ENCODE measurements around the gene RSRP1.

DNA sequence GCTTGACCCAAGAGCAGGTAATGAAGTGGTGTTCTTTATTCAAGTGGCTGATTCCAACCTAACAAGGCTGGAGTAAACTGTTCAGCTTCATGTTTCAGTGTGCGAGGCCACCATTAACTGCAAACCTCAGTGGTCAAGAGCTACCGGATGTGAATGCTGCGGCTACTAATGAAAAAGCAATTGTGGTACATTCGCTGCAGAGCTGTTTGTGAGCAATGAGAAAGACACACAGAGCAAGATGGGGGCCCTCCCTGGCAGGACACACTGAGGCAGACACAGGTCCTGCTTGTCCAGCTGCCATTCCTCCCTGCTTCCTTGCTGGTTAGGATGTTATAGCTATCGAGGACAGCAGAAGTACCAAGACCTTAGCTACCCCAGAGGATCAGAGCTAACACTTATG, 41.1 kb downstream of the RSRP1 start:
- no peak for TF ChIP-seq EZH2 (IDR thresholded peaks at IDR 0.05; ENCODE audit: low read depth, unreplicated experiment)
- no peak for TF ChIP-seq POLR2AphosphoS5 (IDR thresholded peaks at IDR 0.05; ENCODE audit: low read depth)
- TF ChIP-seq, protein P1, sequence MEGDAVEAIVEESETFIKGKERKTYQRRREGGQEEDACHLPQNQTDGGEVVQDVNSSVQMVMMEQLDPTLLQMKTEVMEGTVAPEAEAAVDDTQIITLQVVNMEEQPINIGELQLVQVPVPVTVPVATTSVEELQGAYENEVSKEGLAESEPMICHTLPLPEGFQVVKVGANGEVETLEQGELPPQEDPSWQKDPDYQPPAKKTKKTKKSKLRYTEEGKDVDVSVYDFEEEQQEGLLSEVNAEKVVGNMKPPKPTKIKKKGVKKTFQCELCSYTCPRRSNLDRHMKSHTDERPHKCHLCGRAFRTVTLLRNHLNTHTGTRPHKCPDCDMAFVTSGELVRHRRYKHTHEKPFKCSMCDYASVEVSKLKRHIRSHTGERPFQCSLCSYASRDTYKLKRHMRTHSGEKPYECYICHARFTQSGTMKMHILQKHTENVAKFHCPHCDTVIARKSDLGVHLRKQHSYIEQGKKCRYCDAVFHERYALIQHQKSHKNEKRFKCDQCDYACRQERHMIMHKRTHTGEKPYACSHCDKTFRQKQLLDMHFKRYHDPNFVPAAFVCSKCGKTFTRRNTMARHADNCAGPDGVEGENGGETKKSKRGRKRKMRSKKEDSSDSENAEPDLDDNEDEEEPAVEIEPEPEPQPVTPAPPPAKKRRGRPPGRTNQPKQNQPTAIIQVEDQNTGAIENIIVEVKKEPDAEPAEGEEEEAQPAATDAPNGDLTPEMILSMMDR (conservative IDR thresholded peaks at IDR 0.05; ENCODE audit: low read depth in 2 of 2) = no peak
- TF ChIP-seq, protein P2, sequence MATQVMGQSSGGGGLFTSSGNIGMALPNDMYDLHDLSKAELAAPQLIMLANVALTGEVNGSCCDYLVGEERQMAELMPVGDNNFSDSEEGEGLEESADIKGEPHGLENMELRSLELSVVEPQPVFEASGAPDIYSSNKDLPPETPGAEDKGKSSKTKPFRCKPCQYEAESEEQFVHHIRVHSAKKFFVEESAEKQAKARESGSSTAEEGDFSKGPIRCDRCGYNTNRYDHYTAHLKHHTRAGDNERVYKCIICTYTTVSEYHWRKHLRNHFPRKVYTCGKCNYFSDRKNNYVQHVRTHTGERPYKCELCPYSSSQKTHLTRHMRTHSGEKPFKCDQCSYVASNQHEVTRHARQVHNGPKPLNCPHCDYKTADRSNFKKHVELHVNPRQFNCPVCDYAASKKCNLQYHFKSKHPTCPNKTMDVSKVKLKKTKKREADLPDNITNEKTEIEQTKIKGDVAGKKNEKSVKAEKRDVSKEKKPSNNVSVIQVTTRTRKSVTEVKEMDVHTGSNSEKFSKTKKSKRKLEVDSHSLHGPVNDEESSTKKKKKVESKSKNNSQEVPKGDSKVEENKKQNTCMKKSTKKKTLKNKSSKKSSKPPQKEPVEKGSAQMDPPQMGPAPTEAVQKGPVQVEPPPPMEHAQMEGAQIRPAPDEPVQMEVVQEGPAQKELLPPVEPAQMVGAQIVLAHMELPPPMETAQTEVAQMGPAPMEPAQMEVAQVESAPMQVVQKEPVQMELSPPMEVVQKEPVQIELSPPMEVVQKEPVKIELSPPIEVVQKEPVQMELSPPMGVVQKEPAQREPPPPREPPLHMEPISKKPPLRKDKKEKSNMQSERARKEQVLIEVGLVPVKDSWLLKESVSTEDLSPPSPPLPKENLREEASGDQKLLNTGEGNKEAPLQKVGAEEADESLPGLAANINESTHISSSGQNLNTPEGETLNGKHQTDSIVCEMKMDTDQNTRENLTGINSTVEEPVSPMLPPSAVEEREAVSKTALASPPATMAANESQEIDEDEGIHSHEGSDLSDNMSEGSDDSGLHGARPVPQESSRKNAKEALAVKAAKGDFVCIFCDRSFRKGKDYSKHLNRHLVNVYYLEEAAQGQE (IDR thresholded peaks at IDR 0.05; ENCODE audit: unreplicated experiment) = no peak
- TF ChIP-seq NANOG (IDR thresholded peaks at IDR 0.05; ENCODE audit: borderline replicate concordance) = no peak
- TF ChIP-seq EZH2phosphoT487 (IDR thresholded peaks at IDR 0.05; ENCODE audit: unreplicated experiment) = no peak
- TF ChIP-seq, protein P3, sequence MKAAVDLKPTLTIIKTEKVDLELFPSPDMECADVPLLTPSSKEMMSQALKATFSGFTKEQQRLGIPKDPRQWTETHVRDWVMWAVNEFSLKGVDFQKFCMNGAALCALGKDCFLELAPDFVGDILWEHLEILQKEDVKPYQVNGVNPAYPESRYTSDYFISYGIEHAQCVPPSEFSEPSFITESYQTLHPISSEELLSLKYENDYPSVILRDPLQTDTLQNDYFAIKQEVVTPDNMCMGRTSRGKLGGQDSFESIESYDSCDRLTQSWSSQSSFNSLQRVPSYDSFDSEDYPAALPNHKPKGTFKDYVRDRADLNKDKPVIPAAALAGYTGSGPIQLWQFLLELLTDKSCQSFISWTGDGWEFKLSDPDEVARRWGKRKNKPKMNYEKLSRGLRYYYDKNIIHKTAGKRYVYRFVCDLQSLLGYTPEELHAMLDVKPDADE (IDR thresholded peaks at IDR 0.05) = no peak
- no peak for TF ChIP-seq CREB1 (CRISPR knock-in tag; IDR thresholded peaks at IDR 0.05; ENCODE audit: low read depth)
- TF ChIP-seq JUNB (IDR thresholded peaks at IDR 0.05; ENCODE audit: unreplicated experiment) = no peak
- no peak for TF ChIP-seq ZNF331 (CRISPR knock-in tag; IDR thresholded peaks at IDR 0.05; ENCODE audit: low read depth)
- TF ChIP-seq STAT1 (IDR thresholded peaks at IDR 0.05; ENCODE audit: unreplicated experiment) = no peak
- TF ChIP-seq ZNF114 (CRISPR knock-in tag; IDR thresholded peaks at IDR 0.05) = no peak
